ENCODE results near the gene IMMP2L. TPM values are rescaled to one million over a fixed set of nuclear protein-coding genes. Genes with fewer than 3 reads are reported as not detected.

Gene IMMP2L
- total and polyA plus RNA-seq, 2 of the 4 experiments (the other 2 are of a cell fraction), result 5.8 to 9.3 TPM

- no peak overlapping the region for H3K56ac ChIP-seq (ENCODE audit: extremely low read depth, insufficient read depth, low read length)
- no peak overlapping the region for H3K4ac ChIP-seq (ENCODE audit: low read depth, low read length)
- H3K4me2 ChIP-seq (ENCODE audit: low read depth, low read length), result no peak overlapping the region
- no peak overlapping the region for H2BK120ac ChIP-seq (ENCODE audit: low read depth, low read length)
- H3K23ac ChIP-seq (ENCODE audit: low read depth, low read length), result no peak overlapping the region
- H2AK5ac ChIP-seq (ENCODE audit: low read depth, low read length), result no peak overlapping the region
- H4K20me1 ChIP-seq (ENCODE audit: insufficient read depth, low read length), result no peaks in the 10 kb centered on the region
- no peak overlapping the region for H3K14ac ChIP-seq (replicated peaks; ENCODE audit: low read depth, low read length)
- 63% methylated on average over 1 of the region's 3 CpGs; no CpG with 5 or more reads in 1 of the 2 experiments for WGBS, 2 experiments (ENCODE audit: extremely low coverage in 2 of 2, insufficient read length in 1 of 2)
- POLR2A ChIA-PET (ENCODE audit: unreplicated experiment), result no interaction called here
- H3K4me1 ChIP-seq (ENCODE audit: control insufficient read depth, insufficient read depth, low read length), result no peaks in the 10 kb centered on the region
- no peaks in the 10 kb centered on the region for H3K36me3 ChIP-seq (ENCODE audit: control insufficient read depth, insufficient read depth, low read length)
- dilution Hi-C loops (cut with HindIII; ENCODE audit: low sequenced_read_pairs, unreplicated experiment), result no loop called here
- DNase-seq (no peak), ATAC-seq (ENCODE audit: low read depth) (no peak)
- no peak overlapping the region for H2BK20ac ChIP-seq (ENCODE audit: low read depth, low read length)
- CTCF ChIA-PET, result no interaction called here
- no peaks in the 10 kb centered on the region for H3K9me3 ChIP-seq (ENCODE audit: control insufficient read depth, insufficient read depth, low read length)
- in situ Hi-C loops (cut with MboI; ENCODE audit: low sequenced_read_pairs), result no loop called here
- H3K18ac ChIP-seq (ENCODE audit: low read depth, low read length), result no peak overlapping the region
- no peak overlapping the region for H2BK15ac ChIP-seq (ENCODE audit: low read depth, low read length)
- TF ChIP-seq POLR2A (IDR thresholded peaks at IDR 0.05; ENCODE audit: low read depth, low read length) (no peak), CHD1 (IDR thresholded peaks at IDR 0.05; ENCODE audit: low read depth, low read length) (no peak), FOS (IDR thresholded peaks at IDR 0.05; ENCODE audit: low read depth, low read length) (no peak), SMC3 (IDR thresholded peaks at IDR 0.05; ENCODE audit: low read depth, low read length) (no peak), CTCF (conservative IDR thresholded peaks at IDR 0.05; ENCODE audit: low read depth, low read length) (no peak), MAZ (IDR thresholded peaks at IDR 0.05; ENCODE audit: borderline replicate concordance, low read depth, low read length) (no peak), MAFK (IDR thresholded peaks at IDR 0.05; ENCODE audit: low read depth, low read length) (no peak), USF2 (IDR thresholded peaks at IDR 0.05; ENCODE audit: low read depth, low read length) (no peak), MXI1 (IDR thresholded peaks at IDR 0.05; ENCODE audit: borderline replicate concordance, low read depth, low read length) (no peak), RFX5 (IDR thresholded peaks at IDR 0.05; ENCODE audit: low read depth, low read length) (no peak)
- H2AK9ac ChIP-seq (replicated peaks; ENCODE audit: low read depth, low read length, poor library complexity), result no peak overlapping the region
- no TSS peak for BruUV-seq (replicated peaks)
- intact Hi-C loops (cut with micrococcal nuclease), result no loop called here
- no peaks in the 10 kb centered on the region for H3K79me1 ChIP-seq (ENCODE audit: low read depth in 1 of 2, low read length in 2 of 2)
- H2AFZ ChIP-seq (replicated peaks; ENCODE audit: low read length, poor library complexity), result no peak overlapping the region
- H3K9me1 ChIP-seq (ENCODE audit: insufficient read depth, low read length), result no peaks in the 10 kb centered on the region
- H4K8ac ChIP-seq (ENCODE audit: low read depth in 2 of 2, low read length in 2 of 2), result no peak overlapping the region
- H4K5ac ChIP-seq (ENCODE audit: low read depth, low read length), result no peak overlapping the region
- H3K27ac ChIP-seq (ENCODE audit: insufficient read depth, low read length), result no peak overlapping the region
- no peak overlapping the region for H3K4me3 ChIP-seq (ENCODE audit: insufficient read depth, low read depth, low read length)
- H4K91ac ChIP-seq (ENCODE audit: insufficient read depth, low read depth, low read length), result no peak overlapping the region
- no peak overlapping the region for H2BK5ac ChIP-seq (ENCODE audit: low read depth, low read length, poor library complexity, severe bottlenecking)
- no peaks in the 10 kb centered on the region for H3K27me3 ChIP-seq (ENCODE audit: control insufficient read depth, insufficient read depth, low read length)
- no peak overlapping the region for H3K9ac ChIP-seq (ENCODE audit: low read depth, low read length)
These were observed 794.7 kb downstream of the IMMP2L start for GRCh38 chr7:110767550-110768110.
